Testis (tissue), 3 donors: Measurements from ENCODE around the gene TRIO. TPM values are rescaled to one million over a fixed set of nuclear protein-coding genes. Genes with fewer than 3 reads are reported as not detected.

Experiments used
- DNase-seq: peaks from one replicate; pipeline ENCODE4 v3.0.0-alpha.2; 2019
- H3K27ac ChIP-seq, 2 donors: fragments of 200-600 bp; sonication (generic); one replicate each; pipeline ENCODE4 v1.5.1; 2019
- H3K27me3 ChIP-seq: fragments of 200-600 bp; sonication (generic); one replicate; pipeline ENCODE4 v1.5.1; 2019
- H3K36me3 ChIP-seq: fragments of 200-600 bp; sonication (generic); one replicate; pipeline ENCODE4 v1.5.1; 2017; ENCODE audit warnings: low read depth; ENCODE audit errors: missing control alignments
- H3K4me1 ChIP-seq: fragments of 200-600 bp; sonication (generic); one replicate; pipeline ENCODE4 v1.5.1; 2019
- H3K4me3 ChIP-seq, 2 donors: fragments of 200-600 bp; sonication (generic); one replicate each; pipeline ENCODE4 v1.5.1; 2017 to 2019
- H3K9me3 ChIP-seq: fragments of 200-600 bp; sonication (generic); one replicate; pipeline ENCODE4 v1.5.1; 2017
- POLR2A ChIP-seq: fragments of 450-650 bp; IDR thresholded peaks from one replicate; pipeline ENCODE4 v1.6.1; 2017; ENCODE audit warnings: antibody characterized with exemption, mild to moderate bottlenecking, moderate library complexity
- whole genome bisulfite sequencing, 2 donors: methylation state at CpG; one replicate each; pipeline ENCODE4 v1.1.5; 2018; 5-methylcytosine and 5-hydroxymethylcytosine counted together
- intact Hi-C: fragments of 100-400 bp; cut with DNase I; formaldehyde crosslinking; loops from one replicate; pipeline ENCODE4 v1.15.1; 2023; ENCODE audit warnings: low total_unique reads
- polyA plus RNA-seq: library from polyadenylated mRNA; stranded (reverse); fragments of 350-450 nt; fragmentation: Illumina TruSeq; extraction: RNeasy Lipid Tissue Mini Kit (QIAGEN cat#74804); gene quantifications from one replicate; pipeline ENCODE4 v1.2.3, GENCODE V29; 2014; ENCODE audit warnings: low read depth, low replicate concordance; ENCODE audit not compliant: insufficient read depth
- total RNA-seq, 2 donors: library from RNA; depleted of rRNA; stranded (reverse); fragments of >200 nt; gene quantifications; one replicate each; pipeline ENCODE4 v1.2.3, GENCODE V29; 2016
- TF ChIP-seq, protein P1 (sequence below), 3 experiments: fragments of 450-650 bp in 2 of 3; fragments of 200-600 bp in 1 of 3; sonication (generic) in 1 of 3; IDR thresholded peaks; one replicate each; pipeline ENCODE4 v1.5.1; 2016 to 2019; ENCODE audit warnings: antibody characterized with exemption in 3 of 3, mild to moderate bottlenecking in 2 of 3, moderate library complexity in 1 of 3

TRIO gene
- total and polyA plus RNA-seq, 3 donors from 2014 or later: 47.2 to 295 (median 249) TPM

GRCh38 chr5:14158890-14159666 lies 15.9 kb downstream of the TRIO start:
- intact Hi-C loops: no loop called here
- 78 to 87% methylated on average over 11 of the region's 11 CpGs for WGBS, 2 donors
- DNase-seq: no peak
- peaks cover 5% of the 10 kb centered on the region for H3K4me1 ChIP-seq
- H3K4me3 ChIP-seq: no peak overlapping the region
- H3K27ac ChIP-seq: no peak overlapping the region
- TF ChIP-seq POLR2A: no peak
- TF ChIP-seq, protein P1, sequence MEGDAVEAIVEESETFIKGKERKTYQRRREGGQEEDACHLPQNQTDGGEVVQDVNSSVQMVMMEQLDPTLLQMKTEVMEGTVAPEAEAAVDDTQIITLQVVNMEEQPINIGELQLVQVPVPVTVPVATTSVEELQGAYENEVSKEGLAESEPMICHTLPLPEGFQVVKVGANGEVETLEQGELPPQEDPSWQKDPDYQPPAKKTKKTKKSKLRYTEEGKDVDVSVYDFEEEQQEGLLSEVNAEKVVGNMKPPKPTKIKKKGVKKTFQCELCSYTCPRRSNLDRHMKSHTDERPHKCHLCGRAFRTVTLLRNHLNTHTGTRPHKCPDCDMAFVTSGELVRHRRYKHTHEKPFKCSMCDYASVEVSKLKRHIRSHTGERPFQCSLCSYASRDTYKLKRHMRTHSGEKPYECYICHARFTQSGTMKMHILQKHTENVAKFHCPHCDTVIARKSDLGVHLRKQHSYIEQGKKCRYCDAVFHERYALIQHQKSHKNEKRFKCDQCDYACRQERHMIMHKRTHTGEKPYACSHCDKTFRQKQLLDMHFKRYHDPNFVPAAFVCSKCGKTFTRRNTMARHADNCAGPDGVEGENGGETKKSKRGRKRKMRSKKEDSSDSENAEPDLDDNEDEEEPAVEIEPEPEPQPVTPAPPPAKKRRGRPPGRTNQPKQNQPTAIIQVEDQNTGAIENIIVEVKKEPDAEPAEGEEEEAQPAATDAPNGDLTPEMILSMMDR (IDR thresholded peaks at IDR 0.05): no peak
- no peaks in the 10 kb centered on the region for H3K36me3 ChIP-seq
- no peaks in the 10 kb centered on the region for H3K9me3 ChIP-seq
- no peaks in the 10 kb centered on the region for H3K27me3 ChIP-seq

- Histone ChIP-seq H3K27ac (no peak overlapping the region), H3K4me1 (no peaks in the 10 kb centered on the region)
- 84 to 91% methylated on average over 7 of the region's 7 CpGs for WGBS, 2 donors
These were observed 18.8 kb downstream of the TRIO start for GRCh38 chr5:14161825-14162556.

DNA sequence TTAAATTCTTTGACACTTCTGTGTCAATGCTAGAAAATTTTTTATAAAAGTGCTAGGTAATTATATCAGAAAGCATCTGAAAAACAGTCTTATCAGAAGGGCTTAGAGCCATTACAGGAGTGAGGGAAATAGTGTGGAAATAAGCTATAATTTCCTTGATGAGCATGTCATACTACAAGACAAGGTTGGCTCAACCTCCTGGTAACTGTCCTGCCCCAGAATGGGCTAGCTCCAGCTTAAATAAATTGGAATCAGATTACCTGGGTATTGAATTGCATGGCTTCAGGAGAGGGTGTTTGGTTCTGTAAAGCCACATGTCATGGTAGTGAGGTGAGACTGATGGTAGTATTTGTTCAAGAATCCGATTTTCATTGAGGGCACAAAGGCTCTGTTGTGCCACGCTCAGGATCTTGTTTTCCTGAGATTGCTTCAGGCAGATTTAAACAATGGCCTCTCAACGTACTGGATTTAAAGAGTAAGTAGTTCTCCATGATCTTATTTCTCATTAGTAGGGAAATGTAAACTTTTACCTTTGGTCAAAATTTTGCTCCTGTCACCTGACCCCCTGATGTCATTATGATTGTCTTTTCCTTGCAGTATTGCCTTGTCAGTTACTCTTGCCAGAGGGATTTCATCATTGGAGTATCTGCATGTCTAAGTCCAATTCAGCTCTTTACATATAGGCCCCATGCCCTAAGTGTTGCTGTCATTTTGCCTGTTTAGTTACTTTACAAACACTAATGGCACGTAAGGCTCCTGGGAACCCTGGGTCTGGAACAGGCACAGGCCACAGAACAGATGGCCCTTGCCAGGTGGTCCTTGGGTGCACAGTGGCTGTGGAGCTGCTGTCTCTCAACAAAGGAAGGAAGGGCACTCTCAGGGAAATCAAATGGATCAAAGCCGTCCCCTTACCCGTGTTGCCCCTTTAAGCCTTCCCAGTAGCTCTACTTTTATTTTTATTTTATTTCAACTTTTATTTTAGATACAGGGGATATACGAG lies 21.3 kb downstream of the TRIO start:
- H3K9me3 ChIP-seq: no peaks in the 10 kb centered on the region
- H3K4me1 ChIP-seq: peaks cover 10% of the 10 kb centered on the region
- intact Hi-C loops: no loop called here
- H3K36me3 ChIP-seq: no peaks in the 10 kb centered on the region
- H3K4me3 ChIP-seq: no peak overlapping the region
- no peak for TF ChIP-seq POLR2A
- TF ChIP-seq, protein P1 (IDR thresholded peaks at IDR 0.05): no peak
- no peaks in the 10 kb centered on the region for H3K27me3 ChIP-seq
- 87 to 92% methylated on average over 7 of the region's 7 CpGs for WGBS, 2 donors
- no peak overlapping the region for H3K27ac ChIP-seq
- no peak for DNase-seq

More at GRCh38 chr5:14161825-14162556, 18.8 kb downstream of the TRIO start:
- no peaks in the 10 kb centered on the region for H3K9me3 ChIP-seq
- no peaks in the 10 kb centered on the region for H3K27me3 ChIP-seq
- intact Hi-C loops: no loop called here
- no peak overlapping the region for H3K4me3 ChIP-seq
- DNase-seq: no peak
- TF ChIP-seq POLR2A: no peak
- TF ChIP-seq, protein P1 (IDR thresholded peaks at IDR 0.05): no peak
- no peaks in the 10 kb centered on the region for H3K36me3 ChIP-seq

GRCh38 chr5:14165375-14166106 lies 22.4 kb downstream of the TRIO start:
- Histone ChIP-seq H3K27me3 (no peaks in the 10 kb centered on the region), H3K4me3 (no peak overlapping the region), H3K36me3 (no peaks in the 10 kb centered on the region), H3K27ac (no peak overlapping the region), H3K9me3 (no peaks in the 10 kb centered on the region), H3K4me1 (peaks cover 10% of the 10 kb centered on the region)
- intact Hi-C loops: no loop called here
- WGBS, 2 donors: 89 to 93% methylated on average over 9 of the region's 9 CpGs
- no peak for DNase-seq
- TF ChIP-seq, protein P1 (IDR thresholded peaks at IDR 0.05): no peak
- no peak for TF ChIP-seq POLR2A
